HCT116 (cell line): ENCODE results near the gene SCT.

Source experiments
- ATF3 ChIP-seq: IDR thresholded peaks from 2 replicates; pipeline ENCODE4 v1.6.1; 2012
- CEBPB ChIP-seq: IDR thresholded peaks from 2 replicates; pipeline ENCODE4 v1.6.1; 2012; ENCODE audit warnings: low read depth
- CTCF ChIP-seq, 3 experiments: fragments of 200-600 bp in 1 of 3; sonication (generic) in 1 of 3; IDR thresholded peaks in 2 of 3; conservative IDR thresholded peaks in 1 of 3; 2 replicates each; pipeline ENCODE4 v1.5.1; 2012 to 2017; ENCODE audit warnings: low read depth in 2 of 3, low read length in 2 of 3, antibody characterized with exemption in 1 of 3, borderline replicate concordance in 1 of 3, control low read depth in 1 of 3, mild to moderate bottlenecking in 1 of 3, mixed read lengths in 1 of 3, mixed run types in 1 of 3, moderate library complexity in 1 of 3; ENCODE audit not compliant: insufficient read depth in 1 of 3
- EGR1 ChIP-seq: IDR thresholded peaks from 2 replicates; pipeline ENCODE4 v1.6.1; 2012; ENCODE audit warnings: low read depth
- ELF1 ChIP-seq: IDR thresholded peaks from 2 replicates; pipeline ENCODE4 v1.6.1; 2012; ENCODE audit warnings: low read depth, borderline replicate concordance
- EZH2 ChIP-seq: fragments of 200-600 bp; sonication (generic); IDR thresholded peaks from 2 replicates; pipeline ENCODE4 v1.6.1; 2017; ENCODE audit warnings: antibody characterized with exemption, mixed run types
- EZH2phosphoT487 ChIP-seq: fragments of 200-600 bp; IDR thresholded peaks from 2 replicates; pipeline ENCODE4 v1.6.1; 2018; ENCODE audit warnings: antibody characterized with exemption, borderline replicate concordance
- FOSL1 ChIP-seq: IDR thresholded peaks from 2 replicates; pipeline ENCODE4 v1.6.1; 2012; ENCODE audit warnings: low read depth
- POLR2AphosphoS5 ChIP-seq: IDR thresholded peaks from 2 replicates; pipeline ENCODE4 v1.6.1; 2011; ENCODE audit warnings: mild to moderate bottlenecking, low read depth, low read length, moderate library complexity
- RAD21 ChIP-seq: IDR thresholded peaks from 2 replicates; pipeline ENCODE4 v1.6.1; 2012; ENCODE audit warnings: low read depth, mild to moderate bottlenecking
- SP1 ChIP-seq: IDR thresholded peaks from 2 replicates; pipeline ENCODE4 v1.6.1; 2012; ENCODE audit warnings: low read depth
- TF ChIP-seq, protein P1 (sequence below): IDR thresholded peaks from 2 replicates; pipeline ENCODE4 v1.6.1; 2012; ENCODE audit warnings: low read depth

DNA sequence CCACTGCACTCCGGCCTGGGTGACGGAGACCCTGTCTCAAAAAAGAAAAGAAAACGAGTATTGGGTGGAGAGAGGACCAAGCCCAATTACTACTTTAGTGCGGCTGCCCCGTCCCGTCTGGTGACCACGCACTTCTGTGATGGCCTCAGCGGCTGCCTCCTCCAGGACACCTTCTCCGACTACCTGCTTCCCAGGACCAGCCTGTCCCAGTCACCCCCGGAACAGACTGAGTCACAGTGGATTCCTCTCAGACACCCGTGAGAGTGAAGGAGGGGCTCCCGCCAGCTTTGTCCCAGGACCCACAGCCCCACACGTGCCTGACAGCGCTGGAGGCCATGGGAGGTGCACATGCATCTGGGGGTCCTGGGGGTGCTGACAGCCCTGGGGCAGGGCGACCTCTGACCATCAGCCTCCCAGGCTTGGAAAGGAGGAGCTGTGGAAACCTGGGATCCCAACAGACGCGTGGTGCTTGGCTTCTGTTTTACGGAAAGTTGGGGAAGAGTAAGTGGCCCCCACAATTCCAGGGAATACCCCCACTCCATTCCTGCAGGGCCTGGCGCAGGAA lies 14.9 kb upstream of the SCT start:
- TF ChIP-seq CTCF (IDR thresholded peaks at IDR 0.05 in 2 of 3, conservative IDR thresholded peaks at IDR 0.05 in 1 of 3; ENCODE audit: borderline replicate concordance in 1 of 3, insufficient read depth in 1 of 3, low read depth in 2 of 3, low read length in 2 of 3) (no peak), EZH2phosphoT487 (no peak), POLR2AphosphoS5 (no peak), RAD21 (no peak), ELF1 (no peak), EGR1 (no peak), SP1 (no peak), EZH2 (no peak), CEBPB (no peak), FOSL1 (no peak), ATF3 (no peak)
- TF ChIP-seq, protein P1, sequence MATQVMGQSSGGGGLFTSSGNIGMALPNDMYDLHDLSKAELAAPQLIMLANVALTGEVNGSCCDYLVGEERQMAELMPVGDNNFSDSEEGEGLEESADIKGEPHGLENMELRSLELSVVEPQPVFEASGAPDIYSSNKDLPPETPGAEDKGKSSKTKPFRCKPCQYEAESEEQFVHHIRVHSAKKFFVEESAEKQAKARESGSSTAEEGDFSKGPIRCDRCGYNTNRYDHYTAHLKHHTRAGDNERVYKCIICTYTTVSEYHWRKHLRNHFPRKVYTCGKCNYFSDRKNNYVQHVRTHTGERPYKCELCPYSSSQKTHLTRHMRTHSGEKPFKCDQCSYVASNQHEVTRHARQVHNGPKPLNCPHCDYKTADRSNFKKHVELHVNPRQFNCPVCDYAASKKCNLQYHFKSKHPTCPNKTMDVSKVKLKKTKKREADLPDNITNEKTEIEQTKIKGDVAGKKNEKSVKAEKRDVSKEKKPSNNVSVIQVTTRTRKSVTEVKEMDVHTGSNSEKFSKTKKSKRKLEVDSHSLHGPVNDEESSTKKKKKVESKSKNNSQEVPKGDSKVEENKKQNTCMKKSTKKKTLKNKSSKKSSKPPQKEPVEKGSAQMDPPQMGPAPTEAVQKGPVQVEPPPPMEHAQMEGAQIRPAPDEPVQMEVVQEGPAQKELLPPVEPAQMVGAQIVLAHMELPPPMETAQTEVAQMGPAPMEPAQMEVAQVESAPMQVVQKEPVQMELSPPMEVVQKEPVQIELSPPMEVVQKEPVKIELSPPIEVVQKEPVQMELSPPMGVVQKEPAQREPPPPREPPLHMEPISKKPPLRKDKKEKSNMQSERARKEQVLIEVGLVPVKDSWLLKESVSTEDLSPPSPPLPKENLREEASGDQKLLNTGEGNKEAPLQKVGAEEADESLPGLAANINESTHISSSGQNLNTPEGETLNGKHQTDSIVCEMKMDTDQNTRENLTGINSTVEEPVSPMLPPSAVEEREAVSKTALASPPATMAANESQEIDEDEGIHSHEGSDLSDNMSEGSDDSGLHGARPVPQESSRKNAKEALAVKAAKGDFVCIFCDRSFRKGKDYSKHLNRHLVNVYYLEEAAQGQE, result no peak
